Measurements from ENCODE around the gene PRKAR1B. TPM values are rescaled to one million over a fixed set of nuclear protein-coding genes. Genes with fewer than 3 reads are reported as not detected.

PRKAR1B gene
- total RNA-seq, 1 experiment from 2014 or later, result 43.3 TPM

DNA sequence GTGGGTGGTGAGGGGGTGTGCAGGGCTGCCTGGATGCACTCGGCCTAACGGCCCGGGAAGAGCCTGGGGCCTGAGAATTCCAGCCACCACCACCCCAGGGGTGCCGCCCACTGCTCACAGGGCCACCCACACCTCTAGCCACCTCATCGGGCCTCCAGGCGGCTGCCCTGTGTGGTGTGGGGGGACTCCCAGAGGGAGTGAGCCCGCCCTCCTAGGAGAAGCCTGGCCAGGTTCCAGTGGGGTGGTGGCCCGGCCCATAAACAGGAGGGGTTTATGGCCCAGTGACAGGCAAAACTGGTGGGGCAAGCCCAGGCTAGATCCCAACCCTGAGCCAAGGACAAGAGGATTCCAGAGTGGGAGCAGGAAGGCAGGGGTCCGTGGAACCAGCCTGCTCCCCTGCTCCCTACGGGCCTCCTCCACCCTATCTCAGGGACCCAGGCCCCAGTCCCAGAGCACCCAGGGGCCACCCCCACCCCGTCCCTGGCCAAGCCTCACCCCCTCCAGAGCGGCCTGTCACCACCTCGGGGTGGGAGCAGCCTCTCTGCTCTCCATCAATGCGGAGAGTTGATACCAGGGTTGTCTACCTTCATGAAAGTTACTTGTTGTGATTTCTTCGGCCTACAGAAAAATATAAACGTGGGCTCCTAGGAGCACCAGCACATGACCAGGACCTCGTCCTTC, 187.2 kb downstream of the PRKAR1B start:
- H4K5ac ChIP-seq (ENCODE audit: insufficient read length, low read depth, low read length), result no peak overlapping the region
- no peaks in the 10 kb centered on the region for H3K79me1 ChIP-seq (ENCODE audit: insufficient read depth, low read depth, low read length, poor library complexity, severe bottlenecking)
- H3K4ac ChIP-seq (ENCODE audit: low read depth, low read length), result no peak overlapping the region
- H2BK20ac ChIP-seq (ENCODE audit: low read depth, low read length, poor library complexity, severe bottlenecking), result no peak overlapping the region
- no peak overlapping the region for H3K27ac ChIP-seq (ENCODE audit: insufficient read length, low read depth, low read length)
- H3K4me1 ChIP-seq (ENCODE audit: insufficient read depth, low read length), result no peaks in the 10 kb centered on the region
- no peaks in the 10 kb centered on the region for H3K79me2 ChIP-seq (ENCODE audit: insufficient read depth, low read length)
- no peak overlapping the region for H3K9ac ChIP-seq (ENCODE audit: extremely low read depth, insufficient read length, low read length)
- no peak overlapping the region for H4K91ac ChIP-seq (ENCODE audit: insufficient read length, low read depth, low read length)
- H2BK15ac ChIP-seq (ENCODE audit: low read depth, low read length), result no peak overlapping the region
- no peak for DNase-seq
- H2AFZ ChIP-seq (ENCODE audit: low read length), result no peak overlapping the region
- peaks cover 6% of the 10 kb centered on the region for H3K27me3 Mint-ChIP-seq (ENCODE audit: low read depth)
- no peak overlapping the region for H3K27ac Mint-ChIP-seq
- H2BK120ac ChIP-seq (ENCODE audit: low read depth, low read length, poor library complexity, severe bottlenecking), result no peak overlapping the region
- H4K20me1 ChIP-seq (ENCODE audit: control insufficient read depth, insufficient read depth, insufficient read length), result no peaks in the 10 kb centered on the region
- no peak overlapping the region for H2BK12ac ChIP-seq (ENCODE audit: insufficient read length, low read depth, low read length)
- no peak for TF ChIP-seq CTCF (conservative IDR thresholded peaks at IDR 0.05)
- H3K9me3 Mint-ChIP-seq, result no peaks in the 10 kb centered on the region
- H3K23me2 ChIP-seq (ENCODE audit: insufficient read length, low read depth, low read length, poor library complexity, severe bottlenecking), result no peaks in the 10 kb centered on the region
- no peak overlapping the region for H3K4me3 Mint-ChIP-seq
- H4K8ac ChIP-seq (replicated peaks; ENCODE audit: insufficient read length, low read depth, low read length), result no peak overlapping the region
- no peak overlapping the region for H3K18ac ChIP-seq (ENCODE audit: insufficient read length, low read depth, low read length)
- H3K56ac ChIP-seq (ENCODE audit: insufficient read length, low read depth, low read length), result no peak overlapping the region
- peaks cover 10 to 16% of the 10 kb centered on the region in 2 experiments for H3K4me1 Mint-ChIP-seq
- WGBS (ENCODE audit: extremely low coverage, insufficient read length, low lambda C conversion rate), result no CpG with 5 or more reads among the region's 17 CpGs
- H3K14ac ChIP-seq (ENCODE audit: insufficient read depth, low read length), result no peak overlapping the region
- no peak overlapping the region for H3T11ph ChIP-seq (ENCODE audit: low read length)
- no peak overlapping the region for H3K4me2 ChIP-seq (ENCODE audit: insufficient read depth, insufficient read length, low read length)
- H3K27me3 ChIP-seq (ENCODE audit: insufficient read depth, low read length), result no peaks in the 10 kb centered on the region
- no peaks in the 10 kb centered on the region for H3K9me3 ChIP-seq (ENCODE audit: control insufficient read depth, low read depth, low read length)
- H2AK5ac ChIP-seq (ENCODE audit: insufficient read length, low read length), result no peak overlapping the region
- no peaks in the 10 kb centered on the region; a peak in 1 of 7 replicates for H3K36me3 Mint-ChIP-seq (ENCODE audit: insufficient read depth in 1 of 3, low read depth in 3 of 3)
- H3K23ac ChIP-seq (ENCODE audit: insufficient read length, low read depth, low read length), result no peak overlapping the region
- no peak overlapping the region for H2BK5ac ChIP-seq (ENCODE audit: insufficient read length, low read length)
